Dendritic cell treated with granulocyte-macrophage colony-stimulating factor and Interleukin-4, amounts not matched to agents 40 ng/mL and 50 ng/mL, for 4 days (primary cell): Measurements from ENCODE around the gene SMC1A.
"Not testable (repeated sequence)": the region's sequence is repeated elsewhere in the genome, so short reads cannot be mapped to it uniquely, and the experiment has no call there.

ENCODE experiments used
- H3K27ac Mint-ChIP-seq: one replicate; pipeline ENCODE4 v1.8.0; 2022; ENCODE audit warnings: mild to moderate bottlenecking, mixed read lengths
- H3K27me3 Mint-ChIP-seq: one replicate; pipeline ENCODE4 v1.8.0; 2022; ENCODE audit warnings: mild to moderate bottlenecking, mixed read lengths
- H3K36me3 Mint-ChIP-seq: one replicate; pipeline ENCODE4 v1.8.0; 2022; ENCODE audit warnings: low read depth, mixed read lengths
- H3K4me1 Mint-ChIP-seq: one replicate; pipeline ENCODE4 v1.8.0; 2022; ENCODE audit warnings: low read depth, mixed read lengths
- H3K4me3 Mint-ChIP-seq: one replicate; pipeline ENCODE4 v1.8.0; 2022; ENCODE audit warnings: mild to moderate bottlenecking, moderate library complexity, mixed read lengths
- H3K9me3 Mint-ChIP-seq: one replicate; pipeline ENCODE4 v1.8.0; 2022; ENCODE audit warnings: mixed read lengths
- intact Hi-C: fragments of 100-400 bp; cut with micrococcal nuclease; formaldehyde crosslinking; loops from one replicate; pipeline ENCODE4 v1.15.0; 2022

SMC1A gene

DNA sequence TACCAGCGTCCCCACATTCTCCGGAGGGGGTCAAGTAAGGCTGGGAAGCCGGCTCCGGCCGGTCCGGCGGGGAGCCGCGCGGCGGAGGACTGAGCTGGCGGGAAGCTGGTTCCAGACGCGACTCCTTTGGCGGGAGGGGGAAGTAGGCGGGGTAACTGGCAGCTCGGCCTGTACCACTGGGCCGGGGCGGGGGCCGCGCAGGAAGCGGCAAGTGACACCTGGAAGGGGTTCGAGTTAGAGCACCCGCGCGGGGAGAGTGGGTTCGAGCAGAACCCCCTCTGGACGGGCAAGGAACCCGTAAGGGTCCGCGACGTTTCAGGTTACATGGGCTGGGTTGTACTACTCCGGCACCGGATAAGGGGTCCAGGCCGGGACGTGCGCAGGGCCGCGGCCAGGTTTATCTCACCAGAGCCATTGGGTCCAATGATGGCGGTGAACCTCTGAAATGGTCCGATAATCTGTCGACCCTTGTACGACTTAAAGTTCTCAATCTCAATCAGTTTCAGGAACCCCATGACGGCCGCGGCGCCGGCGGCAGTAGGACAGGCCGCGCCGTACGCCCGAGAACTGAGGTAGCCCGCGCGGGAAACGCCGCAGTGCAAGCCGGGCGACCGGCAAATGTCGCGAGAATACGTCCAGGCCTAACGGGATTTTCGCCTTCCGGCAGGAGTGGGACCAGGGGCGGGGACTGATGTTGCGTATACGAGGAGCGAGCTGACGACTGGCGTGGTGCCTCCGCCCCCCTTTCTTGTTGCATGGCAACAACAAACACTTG is at the start of gene SMC1A:
SMC1A (minus strand) TSS at position 569 of the 775 bp plus-strand sequence; CDS start at position 515, 54 bp downstream.
- Mint-ChIP-seq H3K4me3 (peak within 1 kb of the TSS; percentile 96), H3K27me3 (no peaks in the 10 kb centered on the region), H3K36me3 (peaks cover 17% of the 10 kb centered on the region), H3K4me1 (peaks cover 26% of the 10 kb centered on the region), H3K27ac (peak within 1 kb of the TSS; percentile 92), H3K9me3 (no peaks in the 10 kb centered on the region)
- intact Hi-C loops: loop anchor here (1.0 kb wide), 1 partner anchor 12 kb away; the partner anchor contains the start of gene HSD17B10

- no peaks in the 10 kb centered on the region for H3K9me3 Mint-ChIP-seq
- H3K27me3 Mint-ChIP-seq: no peaks in the 10 kb centered on the region
- H3K4me3 Mint-ChIP-seq: no peak overlapping the region
- peaks cover 20% of the 10 kb centered on the region for H3K4me1 Mint-ChIP-seq
- H3K27ac Mint-ChIP-seq: no peak overlapping the region
- H3K36me3 Mint-ChIP-seq: no peaks in the 10 kb centered on the region
- intact Hi-C loops: no loop called here
These were observed 48.9 kb upstream of the SMC1A start for GRCh38 chrX:53471346-53471745.

GRCh38 chrX:53468659-53469058 is 46.2 kb upstream of the SMC1A start:
- H3K4me3 Mint-ChIP-seq, H3K9me3 Mint-ChIP-seq, intact Hi-C loops: not testable (repeated sequence)

DNA sequence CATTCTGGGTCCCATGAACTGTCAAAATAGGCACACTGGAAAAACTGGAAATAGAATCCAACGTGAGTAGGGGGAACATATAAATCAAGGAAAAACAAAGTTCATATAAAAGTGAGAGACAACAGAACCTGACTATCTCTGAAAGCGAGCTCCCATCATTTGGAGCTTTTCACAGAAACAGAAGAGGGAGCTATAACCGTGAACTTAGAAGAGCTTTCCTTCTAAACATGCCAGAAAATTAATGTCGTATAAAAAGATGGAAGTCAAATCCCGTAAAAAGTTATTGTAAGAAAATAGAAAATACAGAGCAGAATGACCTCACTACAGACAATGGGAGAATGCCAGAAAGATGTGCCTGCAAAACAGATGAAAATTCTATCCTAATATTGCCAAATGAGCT is 35.6 kb upstream of the SMC1A start:
- Mint-ChIP-seq H3K27ac (no peak overlapping the region), H3K36me3 (no peaks in the 10 kb centered on the region), H3K27me3 (no peaks in the 10 kb centered on the region), H3K4me3 (no peak overlapping the region), H3K4me1 (peaks cover 14% of the 10 kb centered on the region), H3K9me3 (no peaks in the 10 kb centered on the region)
- intact Hi-C loops: no loop called here

More at GRCh38 chrX:53468659-53469058, 46.2 kb upstream of the SMC1A start:
- H3K36me3 Mint-ChIP-seq, H3K27me3 Mint-ChIP-seq, H3K27ac Mint-ChIP-seq, H3K4me1 Mint-ChIP-seq: not testable (repeated sequence)

- Mint-ChIP-seq H3K9me3 (no peaks in the 10 kb centered on the region), H3K4me1 (peaks cover 19% of the 10 kb centered on the region), H3K27me3 (no peaks in the 10 kb centered on the region), H3K36me3 (no peaks in the 10 kb centered on the region), H3K27ac (no peak overlapping the region), H3K4me3 (no peak overlapping the region)
- intact Hi-C loops: no loop called here
These were observed 33.8 kb upstream of the SMC1A start for GRCh38 chrX:53456254-53456653.

DNA sequence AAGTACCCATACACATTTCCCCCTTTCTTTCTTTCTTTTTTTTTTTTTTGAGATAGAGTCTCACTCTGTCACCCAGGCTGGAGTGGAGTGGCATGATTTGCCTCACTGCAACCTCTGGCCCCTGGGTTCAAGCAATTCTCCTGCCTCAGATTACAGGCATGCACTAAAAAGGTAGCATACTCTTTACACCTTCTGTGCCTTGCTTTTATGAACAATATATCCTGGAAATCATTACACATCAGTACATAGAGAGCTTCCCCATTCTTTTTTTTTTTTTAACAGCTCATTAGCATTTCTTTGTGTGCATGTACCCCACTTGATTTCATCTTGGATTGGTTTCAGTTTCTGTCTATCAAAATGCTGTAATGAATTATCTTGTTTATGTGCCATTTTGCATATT is 30.4 kb upstream of the SMC1A start:
- Mint-ChIP-seq H3K4me3 (no peak overlapping the region), H3K9me3 (no peaks in the 10 kb centered on the region)

DNA sequence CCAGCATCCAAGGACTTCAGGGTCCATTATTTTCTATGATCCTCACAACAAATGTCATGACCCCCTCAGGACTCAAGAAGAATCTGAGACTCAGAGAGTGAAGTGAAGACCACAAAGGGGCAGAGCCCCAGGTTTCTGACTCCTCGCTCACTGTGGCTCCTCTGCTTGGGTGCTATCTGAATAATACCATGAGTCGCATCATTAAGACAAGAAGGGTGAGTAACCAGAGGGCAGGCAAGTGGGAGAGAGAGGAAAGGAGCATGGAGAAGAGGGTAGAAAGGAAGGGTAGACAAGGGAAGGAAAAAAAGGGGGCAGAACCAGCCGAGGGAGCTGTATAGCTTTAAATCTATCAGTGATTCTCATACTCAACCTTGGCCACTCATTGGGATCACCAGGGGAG is 27.2 kb upstream of the SMC1A start:
- Mint-ChIP-seq H3K9me3 (no peaks in the 10 kb centered on the region), H3K36me3 (no peaks in the 10 kb centered on the region), H3K4me1 (peaks cover 10% of the 10 kb centered on the region), H3K4me3 (no peak overlapping the region), H3K27ac (no peak overlapping the region), H3K27me3 (no peaks in the 10 kb centered on the region)
- intact Hi-C loops: loop anchor here (10.0 kb wide), 1 partner anchor 165 kb away; the partner anchor contains the start of gene IQSEC2

More for the DNA sequence above, 30.4 kb upstream of the SMC1A start:
- no peaks in the 10 kb centered on the region for H3K36me3 Mint-ChIP-seq
- intact Hi-C loops: no loop called here
- no peaks in the 10 kb centered on the region for H3K27me3 Mint-ChIP-seq
- H3K4me1 Mint-ChIP-seq: peaks cover 10% of the 10 kb centered on the region
- no peak overlapping the region for H3K27ac Mint-ChIP-seq

GRCh38 chrX:53447441-53447840 is 25.0 kb upstream of the SMC1A start:
- peaks cover 7% of the 10 kb centered on the region for H3K4me1 Mint-ChIP-seq
- intact Hi-C loops: loop anchor here (10.0 kb wide), 1 partner anchor 163 kb away; the partner anchor contains the start of gene IQSEC2
- H3K36me3 Mint-ChIP-seq: no peaks in the 10 kb centered on the region
- no peak overlapping the region for H3K4me3 Mint-ChIP-seq
- no peaks in the 10 kb centered on the region for H3K9me3 Mint-ChIP-seq
- no peaks in the 10 kb centered on the region for H3K27me3 Mint-ChIP-seq
- no peak overlapping the region for H3K27ac Mint-ChIP-seq

- Mint-ChIP-seq H3K4me1 (peaks cover 19% of the 10 kb centered on the region), H3K9me3 (no peaks in the 10 kb centered on the region), H3K36me3 (no peaks in the 10 kb centered on the region), H3K4me3 (no peak overlapping the region), H3K27ac (no peak overlapping the region), H3K27me3 (no peaks in the 10 kb centered on the region)
- intact Hi-C loops: loop anchor here (10.0 kb wide), 1 partner anchor 161 kb away; the partner anchor contains the start of gene IQSEC2
These were observed 23.5 kb upstream of the SMC1A start for GRCh38 chrX:53445977-53446376.

DNA sequence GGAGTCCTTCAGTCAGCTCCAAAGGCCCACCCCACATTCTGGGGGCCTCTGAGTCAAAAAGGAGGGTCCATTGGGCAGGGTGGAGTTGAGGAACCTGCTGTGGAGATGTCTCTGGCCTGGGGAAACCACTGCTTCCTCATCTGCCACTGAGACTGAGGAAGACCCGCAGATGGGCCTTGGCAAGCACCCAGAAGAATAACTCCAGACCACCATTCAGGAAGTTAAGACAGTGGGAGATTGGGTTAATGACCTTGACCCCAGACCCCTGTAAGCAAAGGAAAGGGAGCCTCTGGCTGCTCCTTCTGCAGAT is 19.8 kb upstream of the SMC1A start:
- no peaks in the 10 kb centered on the region for H3K36me3 Mint-ChIP-seq
- peak overlapping the region; percentile 81 for H3K4me3 Mint-ChIP-seq
- H3K9me3 Mint-ChIP-seq: no peaks in the 10 kb centered on the region
- H3K27me3 Mint-ChIP-seq: no peaks in the 10 kb centered on the region
- H3K27ac Mint-ChIP-seq: peak overlapping the region; percentile 87
- intact Hi-C loops: loop anchor here (5.0 to 10.0 kb wide), 2 partner anchors 130 to 157 kb away; partner anchors contain the start of gene IQSEC2
- peaks cover 44% of the 10 kb centered on the region for H3K4me1 Mint-ChIP-seq

DNA sequence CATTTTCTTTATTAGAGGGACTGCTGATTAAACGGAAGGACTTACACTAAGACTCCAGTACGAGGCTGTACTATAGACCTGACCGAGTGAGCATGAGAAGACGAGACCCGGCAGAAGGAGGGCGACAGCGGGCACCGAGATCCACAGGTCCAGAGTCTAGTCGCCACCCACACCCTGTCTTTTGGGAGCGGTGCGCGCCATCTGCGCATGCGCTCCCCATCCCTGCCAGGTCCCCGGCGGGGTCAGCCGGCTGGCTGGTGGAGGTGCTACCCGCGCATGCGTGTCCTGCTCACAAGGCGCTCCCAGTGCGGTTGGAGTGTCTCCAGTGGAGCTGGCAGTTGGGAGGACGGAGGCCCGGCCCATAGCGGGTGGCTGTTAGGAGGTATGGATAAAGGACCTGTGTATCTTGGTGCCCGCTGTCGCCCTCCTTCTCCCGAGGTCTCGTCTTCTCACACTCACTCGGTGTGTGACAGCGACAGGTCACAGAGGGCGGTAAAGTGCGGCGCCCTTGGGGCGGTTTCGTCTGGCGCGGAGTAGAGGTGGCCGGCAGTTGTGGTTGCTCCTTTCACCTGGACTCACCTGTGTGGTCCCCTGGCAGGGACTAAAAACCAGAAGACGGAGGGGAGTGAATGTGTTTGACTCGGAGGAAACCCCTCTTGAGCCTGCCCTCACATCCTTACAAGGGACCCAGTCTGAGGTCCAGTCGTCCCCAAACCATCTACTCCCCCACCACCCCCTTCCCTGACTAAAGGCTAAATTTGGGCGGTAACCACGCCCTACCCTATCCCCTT is 19.3 kb upstream of the SMC1A start:
- Mint-ChIP-seq H3K4me3 (peak overlapping the region; percentile 81), H3K27ac (peak overlapping the region; percentile 87), H3K36me3 (no peaks in the 10 kb centered on the region), H3K4me1 (peaks cover 44% of the 10 kb centered on the region), H3K9me3 (no peaks in the 10 kb centered on the region), H3K27me3 (no peaks in the 10 kb centered on the region)
- intact Hi-C loops: loop anchor here (5.0 to 10.0 kb wide), 2 partner anchors 129 to 157 kb away; partner anchors contain the start of gene IQSEC2

DNA sequence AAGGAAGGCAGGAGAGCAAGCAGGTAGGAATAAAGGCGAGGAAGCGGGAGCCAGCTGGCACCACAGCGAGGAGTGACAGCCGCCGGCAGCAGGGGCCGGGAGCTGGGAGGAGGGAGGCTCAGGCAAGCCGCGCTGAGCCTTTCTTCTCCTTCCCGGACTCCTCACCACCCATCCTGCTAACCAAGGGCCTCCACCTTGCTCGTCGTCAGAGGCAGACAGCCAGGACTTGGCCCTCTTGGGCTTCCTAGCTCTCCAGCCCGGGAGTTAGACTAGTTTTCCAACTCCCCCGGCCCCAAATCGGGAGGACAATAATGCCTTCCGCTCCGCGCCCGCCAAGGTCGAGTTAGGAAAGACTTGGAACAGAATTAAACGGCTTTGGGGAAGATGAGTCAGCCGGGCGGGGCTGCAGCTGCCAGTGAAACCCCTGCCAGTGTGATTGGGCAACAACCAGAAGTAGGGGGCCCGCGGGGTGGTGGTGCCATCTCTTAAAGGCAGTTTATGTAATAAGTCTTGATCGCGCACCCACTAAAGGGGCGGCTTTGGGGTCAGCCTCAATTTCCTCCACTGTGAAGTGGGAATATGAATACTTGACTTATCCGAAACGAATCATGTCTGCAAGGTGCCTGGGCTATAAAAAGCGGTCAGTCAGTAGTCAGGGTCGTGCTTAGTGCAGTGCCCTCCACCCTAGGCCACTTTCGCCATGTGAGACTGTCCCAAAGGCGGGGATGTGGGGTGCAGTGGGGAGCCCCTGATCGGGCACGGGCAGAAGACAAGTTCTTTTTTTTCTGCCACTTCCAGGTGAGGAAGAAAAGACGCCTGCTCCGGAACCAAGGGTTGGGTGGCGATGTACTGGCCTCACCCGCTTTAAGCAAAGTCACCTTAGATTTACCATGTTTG is 18.4 kb upstream of the SMC1A start:
- Mint-ChIP-seq H3K27ac (peak overlapping the region; percentile 87), H3K27me3 (no peaks in the 10 kb centered on the region), H3K4me3 (peak overlapping the region; percentile 81), H3K4me1 (peaks cover 45% of the 10 kb centered on the region), H3K9me3 (no peaks in the 10 kb centered on the region), H3K36me3 (no peaks in the 10 kb centered on the region)
- intact Hi-C loops: loop anchor here (5.0 to 10.0 kb wide), 2 partner anchors 129 to 156 kb away; partner anchors contain the start of gene IQSEC2

DNA sequence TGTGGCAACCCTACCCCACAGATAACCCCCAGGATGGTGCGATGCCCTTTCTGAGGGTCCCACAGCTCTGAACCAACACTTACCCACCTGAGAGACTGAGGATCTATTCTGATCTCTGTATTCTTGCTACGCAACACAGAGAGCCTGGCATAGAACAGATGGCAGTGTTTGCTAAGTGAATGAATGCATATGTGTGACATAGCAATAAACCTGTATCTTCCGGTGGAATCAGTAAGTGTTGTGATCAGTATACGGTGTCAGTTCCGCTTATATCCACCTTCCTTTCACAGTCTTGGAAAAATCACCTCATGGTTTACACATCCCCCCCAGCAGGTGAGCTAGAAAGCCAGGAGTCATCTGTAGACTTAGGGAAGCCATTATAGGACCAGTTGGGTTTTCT is 17.6 kb upstream of the SMC1A start:
- no peaks in the 10 kb centered on the region for H3K36me3 Mint-ChIP-seq
- no peaks in the 10 kb centered on the region for H3K27me3 Mint-ChIP-seq
- intact Hi-C loops: loop anchor here (5.0 to 10.0 kb wide), 2 partner anchors 128 to 155 kb away; partner anchors contain the start of gene IQSEC2
- no peaks in the 10 kb centered on the region for H3K9me3 Mint-ChIP-seq
- peaks cover 49% of the 10 kb centered on the region for H3K4me1 Mint-ChIP-seq
- H3K27ac Mint-ChIP-seq: peak overlapping the region; percentile 87
- peak overlapping the region; percentile 81 for H3K4me3 Mint-ChIP-seq
